Endothelial cell of hepatic sinusoid (primary cell): ENCODE measurements around the gene HIPK1.
"Not testable (repeated sequence)": the region's sequence is repeated elsewhere in the genome, so short reads cannot be mapped to it uniquely, and the experiment has no call there.

Source experiments
- in situ Hi-C: cut with HindIII; loops from 2 replicates; pipeline ENCODE4 v1.10.0; 2017; ENCODE audit warnings: low sequenced_read_pairs

HIPK1 gene

DNA sequence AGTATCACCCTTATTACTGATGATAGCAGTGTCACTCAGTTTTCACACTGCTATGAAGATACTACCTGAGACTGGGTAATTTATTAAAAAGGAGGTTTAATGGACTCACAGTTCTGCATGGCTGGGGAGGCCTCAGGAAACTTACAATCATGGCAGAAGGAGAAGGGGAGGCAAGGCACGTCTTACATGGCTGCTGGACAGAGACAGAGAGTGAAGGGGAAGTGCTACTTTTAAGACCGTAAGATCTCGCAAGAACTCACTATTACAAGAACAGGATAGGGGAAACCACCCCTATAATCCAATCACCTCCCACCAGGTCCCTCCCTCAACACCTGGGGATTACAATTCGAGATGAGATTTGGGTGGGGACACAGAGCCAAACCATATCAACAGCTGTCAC is 77.7 kb downstream of the HIPK1 start:
- in situ Hi-C loops: not testable (repeated sequence)

DNA sequence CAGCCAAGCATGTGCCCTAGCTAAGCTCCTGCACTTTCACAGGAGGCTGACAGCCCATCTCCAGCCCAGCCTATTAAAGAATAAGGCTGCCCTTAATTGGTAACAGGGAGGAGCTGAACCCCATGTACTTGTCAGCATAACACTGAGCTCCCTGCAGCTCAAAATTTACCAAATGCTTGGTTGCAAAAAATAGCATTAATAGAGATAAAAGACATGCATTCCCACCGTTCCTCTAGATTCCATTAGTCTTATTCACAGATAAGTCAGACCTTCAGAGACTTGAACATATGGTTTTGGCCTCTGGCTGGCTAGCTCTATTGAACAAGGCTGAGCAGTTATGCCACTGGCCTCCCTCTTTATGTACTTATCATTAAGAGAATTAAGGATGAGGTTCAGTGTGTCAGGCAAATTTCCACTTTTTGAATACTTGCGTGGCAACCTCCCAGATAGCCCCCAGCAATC is 79.4 kb downstream of the HIPK1 start:
- in situ Hi-C loops: no loop called here

DNA sequence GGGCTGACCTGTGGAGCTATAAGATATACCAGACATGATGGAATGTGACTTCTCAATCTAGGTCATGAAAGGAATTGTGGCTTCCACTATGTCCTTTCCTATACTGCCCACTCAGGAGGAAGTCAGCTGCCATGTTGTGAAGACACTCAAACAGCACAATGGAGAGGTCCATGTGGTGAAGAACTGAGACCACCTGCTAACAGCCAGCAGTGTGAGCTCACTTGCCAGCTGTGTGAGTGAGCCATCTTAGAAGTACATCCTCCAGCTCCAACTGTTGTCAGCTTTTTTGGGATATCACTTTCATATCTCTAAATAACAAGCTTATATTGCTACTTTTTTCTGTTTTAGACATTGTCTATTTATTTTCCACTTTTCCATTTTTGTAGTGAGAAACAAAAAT is 79.9 kb downstream of the HIPK1 start:
- in situ Hi-C loops: no loop called here

DNA sequence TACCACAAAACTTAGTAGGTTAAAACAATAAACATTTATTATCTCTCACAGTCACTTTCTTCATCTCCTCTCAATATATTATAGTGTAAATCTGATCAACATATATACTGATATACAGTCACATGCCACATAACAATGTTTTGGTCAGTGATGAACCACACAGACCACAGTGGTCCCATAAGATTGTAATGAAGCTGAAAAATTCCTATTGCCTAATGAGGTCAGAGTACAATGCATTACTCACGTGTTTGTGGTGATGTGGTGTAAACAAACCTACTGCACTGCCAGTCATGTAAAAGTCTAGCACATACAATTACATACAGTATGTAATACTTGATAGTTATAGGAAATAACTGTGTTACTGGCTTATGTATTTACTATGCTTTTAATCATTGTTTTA is 80.3 kb downstream of the HIPK1 start:
- in situ Hi-C loops: no loop called here

DNA sequence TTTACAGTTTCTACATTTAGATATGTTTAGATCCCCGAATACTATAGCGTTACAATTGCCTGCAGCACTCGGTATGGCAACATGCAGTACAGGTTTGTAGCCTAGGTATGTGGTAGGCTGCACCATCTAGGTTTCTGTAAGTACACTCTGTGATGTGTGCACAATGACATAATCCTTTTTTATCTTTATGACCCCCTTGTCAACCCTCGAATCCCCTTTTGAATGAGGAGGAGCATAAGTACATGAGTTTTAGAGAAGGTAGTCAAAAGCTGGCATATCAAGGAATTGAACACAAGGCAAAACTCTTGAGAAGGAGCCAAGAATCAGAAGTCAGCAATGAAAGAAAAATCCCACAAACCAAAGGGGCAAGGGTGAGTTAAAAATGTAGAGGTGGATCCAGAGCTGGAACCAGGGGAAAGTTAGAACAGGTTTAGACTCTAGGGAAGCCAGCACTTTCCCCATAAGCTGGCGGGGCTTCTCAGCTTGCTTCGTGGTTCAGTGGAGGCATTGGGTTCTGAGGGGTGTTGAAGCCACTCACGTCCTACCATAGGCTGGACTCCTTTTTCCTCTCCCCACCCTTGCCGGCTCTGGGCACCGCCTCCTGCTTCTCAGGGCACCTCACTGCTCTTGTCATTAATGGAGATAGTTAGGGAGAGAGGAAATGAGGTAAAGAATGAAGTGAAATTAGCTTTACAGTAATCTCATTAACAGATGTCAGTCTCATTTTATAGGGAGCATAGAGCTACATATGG is 81.5 kb downstream of the HIPK1 start:
- in situ Hi-C loops: no loop called here

DNA sequence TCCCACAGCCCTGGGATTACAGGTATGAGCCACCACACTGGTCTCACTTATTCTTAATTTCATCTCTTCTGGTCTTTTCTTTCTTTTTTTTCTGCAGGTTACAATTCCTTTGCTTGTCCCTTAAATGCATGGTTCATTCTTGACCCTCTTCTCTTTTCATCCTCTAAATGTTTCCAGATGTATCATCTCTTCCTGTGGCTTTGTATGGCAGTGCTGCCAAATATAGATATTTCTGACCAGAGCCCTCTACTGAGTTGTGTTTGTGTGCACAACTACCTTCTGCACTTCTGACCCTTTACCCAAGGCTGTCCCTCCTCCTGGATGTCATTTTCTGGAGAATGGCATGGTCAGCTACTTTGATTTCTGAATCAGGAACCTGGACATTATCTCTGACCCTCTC is 82.7 kb downstream of the HIPK1 start:
- in situ Hi-C loops: no loop called here

DNA sequence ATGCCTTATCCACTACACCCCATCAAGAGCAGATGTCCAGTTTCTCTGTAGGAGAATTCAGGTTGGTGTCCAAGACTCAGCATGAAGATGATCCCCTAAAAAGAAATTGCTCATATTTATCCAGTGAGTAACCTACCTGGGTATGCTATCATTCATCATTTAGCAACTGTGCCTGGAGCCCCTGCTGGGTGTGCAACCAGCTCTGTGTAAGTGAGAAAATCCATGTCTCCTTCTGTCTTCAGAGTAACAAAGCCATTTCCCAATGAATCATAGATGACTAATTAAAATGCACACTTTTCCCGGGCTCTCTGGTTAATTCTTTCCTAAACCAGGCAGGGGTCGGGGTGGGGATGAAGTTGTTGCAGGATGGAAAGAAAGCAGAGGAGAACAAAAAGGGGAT is 86.0 kb downstream of the HIPK1 start:
- in situ Hi-C loops: no loop called here

DNA sequence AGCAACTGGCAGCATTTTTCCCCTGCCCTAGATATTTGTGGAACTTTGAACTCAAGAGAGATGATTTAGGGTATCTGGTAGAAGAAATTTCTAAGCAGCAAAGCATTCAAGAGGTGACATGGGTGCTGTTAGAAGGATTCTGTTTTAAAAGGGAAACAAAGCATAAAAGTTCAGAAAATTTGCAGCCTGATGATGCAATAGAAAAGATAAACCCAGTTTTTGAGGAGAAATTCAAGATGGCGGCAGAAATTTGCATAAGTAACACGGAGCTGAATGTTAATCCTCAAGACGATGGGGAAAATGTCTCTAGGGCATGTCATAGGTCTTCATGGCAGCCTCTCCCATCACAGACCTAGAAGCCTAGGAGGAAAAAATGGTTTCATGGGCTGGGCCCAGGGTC is 90.6 kb downstream of the HIPK1 start:
- in situ Hi-C loops: not testable (repeated sequence)

DNA sequence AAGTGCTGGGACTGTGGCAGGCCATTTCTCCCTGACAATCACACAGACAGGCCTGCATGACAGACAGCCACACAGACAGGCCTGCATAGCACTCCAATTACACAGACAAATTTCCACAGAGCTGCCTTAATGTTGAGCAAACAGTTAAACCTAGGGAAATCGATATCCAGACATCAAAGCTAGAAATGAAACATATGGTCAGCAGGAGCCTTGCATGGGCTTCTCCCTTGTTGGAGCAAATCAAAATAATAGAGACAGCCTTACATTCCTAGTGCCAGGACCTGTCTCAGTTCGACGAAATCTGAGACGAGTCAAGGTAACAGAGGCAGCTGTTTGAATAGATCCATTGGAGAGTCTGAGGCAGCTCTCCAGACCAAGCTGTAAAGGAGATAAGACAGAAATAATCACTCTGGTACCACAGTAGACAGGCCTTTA is 92.6 kb downstream of the HIPK1 start:
- in situ Hi-C loops: no loop called here

DNA sequence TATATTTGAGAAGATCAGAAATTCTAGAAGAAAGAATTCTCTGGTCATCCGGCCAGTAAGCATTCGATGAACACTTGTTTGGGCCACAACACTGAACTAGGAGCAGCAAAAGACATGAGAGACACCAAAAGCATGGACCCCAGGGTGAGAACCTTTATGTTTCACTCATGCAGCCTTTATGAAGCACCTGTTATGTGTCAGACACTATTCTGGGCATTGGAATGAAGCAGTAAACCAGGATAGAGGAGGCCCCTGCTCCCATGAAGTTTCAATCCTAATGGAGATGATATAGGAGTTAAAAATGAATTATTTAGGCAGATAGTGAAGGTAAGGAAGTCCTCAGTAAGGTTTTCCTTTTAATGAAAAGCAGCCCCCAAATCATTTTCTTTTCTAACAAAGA is 93.8 kb downstream of the HIPK1 start:
- in situ Hi-C loops: no loop called here

DNA sequence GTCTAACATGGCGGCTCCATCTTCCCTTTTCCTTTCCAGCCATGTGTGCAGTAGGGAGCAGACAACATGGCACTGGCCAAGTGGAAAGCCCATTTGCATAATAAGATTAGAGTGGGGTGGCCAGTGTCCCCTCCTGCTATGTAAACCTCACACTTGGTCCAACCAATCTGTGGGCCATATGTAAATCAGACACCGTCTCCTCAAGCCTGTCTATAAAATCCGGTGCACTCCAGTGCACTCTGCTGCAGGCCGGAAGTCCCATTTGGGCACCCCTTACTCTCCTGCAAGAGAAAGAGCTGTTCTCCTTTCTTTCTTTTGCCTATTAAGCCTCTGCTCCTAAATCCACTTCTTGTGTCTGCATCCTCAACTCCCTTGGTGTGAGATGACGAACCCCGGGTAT is 94.3 kb downstream of the HIPK1 start:
- in situ Hi-C loops: no loop called here

DNA sequence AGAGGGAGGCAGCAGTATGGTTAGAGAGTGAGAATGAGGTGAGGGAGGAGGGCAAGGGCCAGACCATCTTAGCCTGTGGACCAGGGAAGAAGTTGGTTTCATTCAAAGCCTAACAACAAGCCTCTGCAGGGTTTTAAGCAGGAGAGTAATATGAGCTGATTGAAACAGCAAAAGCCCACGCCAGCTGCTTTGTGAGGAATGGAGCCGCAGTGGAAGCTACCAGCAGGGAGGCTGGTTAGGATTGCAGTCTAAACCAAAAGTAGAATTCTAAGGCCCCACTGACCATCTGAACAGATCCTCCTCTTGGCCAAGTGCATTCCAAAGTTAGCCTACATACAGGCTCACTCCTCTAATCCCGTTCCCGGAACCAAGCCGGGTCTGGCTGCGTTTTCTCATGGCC is 94.9 kb downstream of the HIPK1 start:
- in situ Hi-C loops: no loop called here

DNA sequence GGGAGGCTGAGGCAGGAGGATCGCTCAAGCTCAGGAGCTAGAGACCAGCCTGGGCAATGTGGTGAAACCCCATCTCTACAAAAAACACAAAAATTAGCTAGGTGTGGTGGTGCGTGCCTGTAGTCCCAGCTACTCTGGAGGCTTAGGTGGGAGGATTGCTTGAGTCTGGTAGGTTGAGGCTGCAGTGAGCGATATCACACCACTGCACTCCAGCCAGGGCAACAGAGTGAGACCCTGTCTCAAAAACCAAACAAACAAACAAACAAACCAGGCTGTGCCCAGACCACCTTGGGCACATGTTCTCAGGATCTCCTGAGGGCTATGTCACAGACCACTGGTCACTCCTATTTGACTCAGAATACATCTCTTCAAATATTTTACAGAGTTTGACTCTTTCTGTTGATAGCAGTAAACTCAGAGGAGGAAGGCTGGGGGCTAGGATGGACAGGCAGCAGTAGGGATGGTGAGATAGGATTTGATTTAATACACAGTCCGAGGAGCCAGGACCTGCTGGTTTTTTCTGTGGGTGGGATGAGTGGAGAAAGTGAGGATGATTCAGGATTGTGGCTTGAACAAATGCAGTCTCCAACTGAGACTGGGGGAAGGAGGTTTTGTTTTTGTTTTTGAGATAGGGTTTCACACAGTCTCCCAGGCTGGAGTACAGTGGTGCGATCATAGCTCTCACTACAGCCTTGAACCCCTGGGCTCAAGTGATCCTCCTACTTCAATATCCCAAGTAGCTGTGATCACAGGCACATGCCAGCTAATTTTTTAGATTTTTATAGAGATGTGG is 96.7 kb downstream of the HIPK1 start:
- in situ Hi-C loops: no loop called here

DNA sequence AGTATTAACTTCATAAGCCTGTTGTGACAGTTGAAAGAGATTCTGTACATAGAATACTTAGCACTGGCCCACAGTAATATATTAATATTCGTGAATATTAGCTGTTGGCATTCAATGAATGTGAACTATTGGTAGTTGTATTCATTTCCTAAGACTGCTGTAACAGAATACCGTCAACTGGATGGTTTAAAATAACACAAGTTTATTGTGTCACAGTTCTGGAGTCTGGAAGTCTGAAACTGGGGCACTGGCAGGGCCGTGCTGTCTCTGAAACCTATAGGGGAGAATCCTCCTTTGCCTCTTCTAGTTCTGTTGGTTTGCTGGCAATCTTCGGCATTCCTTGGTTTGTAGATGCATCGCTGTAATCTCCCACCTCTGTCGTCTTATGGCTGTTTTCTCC is 97.7 kb downstream of the HIPK1 start:
- in situ Hi-C loops: no loop called here
